ENCODE results near the gene FUT6.

GRCh38 chr19:5825178-5825577 is 14.3 kb downstream of the FUT6 start:
- TF ChIP-seq, protein P1, sequence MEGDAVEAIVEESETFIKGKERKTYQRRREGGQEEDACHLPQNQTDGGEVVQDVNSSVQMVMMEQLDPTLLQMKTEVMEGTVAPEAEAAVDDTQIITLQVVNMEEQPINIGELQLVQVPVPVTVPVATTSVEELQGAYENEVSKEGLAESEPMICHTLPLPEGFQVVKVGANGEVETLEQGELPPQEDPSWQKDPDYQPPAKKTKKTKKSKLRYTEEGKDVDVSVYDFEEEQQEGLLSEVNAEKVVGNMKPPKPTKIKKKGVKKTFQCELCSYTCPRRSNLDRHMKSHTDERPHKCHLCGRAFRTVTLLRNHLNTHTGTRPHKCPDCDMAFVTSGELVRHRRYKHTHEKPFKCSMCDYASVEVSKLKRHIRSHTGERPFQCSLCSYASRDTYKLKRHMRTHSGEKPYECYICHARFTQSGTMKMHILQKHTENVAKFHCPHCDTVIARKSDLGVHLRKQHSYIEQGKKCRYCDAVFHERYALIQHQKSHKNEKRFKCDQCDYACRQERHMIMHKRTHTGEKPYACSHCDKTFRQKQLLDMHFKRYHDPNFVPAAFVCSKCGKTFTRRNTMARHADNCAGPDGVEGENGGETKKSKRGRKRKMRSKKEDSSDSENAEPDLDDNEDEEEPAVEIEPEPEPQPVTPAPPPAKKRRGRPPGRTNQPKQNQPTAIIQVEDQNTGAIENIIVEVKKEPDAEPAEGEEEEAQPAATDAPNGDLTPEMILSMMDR (IDR thresholded peaks at IDR 0.05 in 4 of 5, conservative IDR thresholded peaks at IDR 0.05 in 1 of 5), result no peak
- no peak for TF ChIP-seq POLR2A (IDR thresholded peaks at IDR 0.05)
